Mammary epithelial cell (primary cell): ENCODE data around the gene ZNF543.

Experiments
- CTCF ChIP-seq, 2 donors: IDR thresholded peaks in 1 of 2; conservative IDR thresholded peaks in 1 of 2; 2 replicates each; pipeline ENCODE4 v1.5.1; 2011 to 2012; ENCODE audit warnings: inconsistent platforms in 2 of 2, low read length in 2 of 2, mild to moderate bottlenecking in 2 of 2, control low read depth in 1 of 2, low read depth in 1 of 2; ENCODE audit not compliant: insufficient read depth in 1 of 2; ENCODE audit errors: extremely low read depth in 1 of 2
- EZH2 ChIP-seq: IDR thresholded peaks from 2 replicates; pipeline ENCODE4 v1.6.1; 2012; ENCODE audit warnings: low read length, inconsistent platforms, borderline replicate concordance

DNA sequence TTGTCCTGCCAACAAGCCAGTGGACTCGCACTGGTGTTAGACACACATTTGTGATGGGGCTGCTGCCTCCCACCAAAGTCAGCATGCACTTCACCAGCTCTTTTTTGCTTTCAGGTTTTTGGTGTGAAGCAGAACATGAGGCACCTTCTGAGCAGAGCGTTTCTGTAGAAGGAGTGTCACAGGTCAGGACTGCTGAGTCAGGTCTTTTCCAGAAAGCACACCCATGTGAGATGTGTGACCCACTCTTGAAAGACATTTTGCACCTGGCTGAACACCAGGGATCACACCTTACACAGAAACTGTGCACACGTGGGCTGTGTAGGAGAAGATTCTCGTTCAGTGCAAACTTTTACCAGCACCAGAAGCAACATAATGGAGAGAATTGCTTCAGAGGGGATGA is 35.6 kb downstream of the ZNF543 start:
- TF ChIP-seq CTCF (conservative IDR thresholded peaks at IDR 0.05 in 1 of 2, IDR thresholded peaks at IDR 0.05 in 1 of 2; ENCODE audit: extremely low read depth in 1 of 2, insufficient read depth in 1 of 2, low read depth in 1 of 2, low read length in 2 of 2) = no peak
- no peak for TF ChIP-seq EZH2
